HG03066 (cell line): Measurements from ENCODE around the gene CHGA.

Experiments
- ATAC-seq: cut with Tn5 transposase; IDR thresholded peaks from one replicate; pipeline ENCODE4 v1.9.1; 2021; ENCODE audit warnings: low read depth; ENCODE audit not compliant: unreplicated experiment

CHGA gene

GRCh38 chr14:92974541-92975345, 51.8 kb downstream of the CHGA start:
- no peak for ATAC-seq

- ATAC-seq: no peak
Measured at GRCh38 chr14:92976268-92976667, 53.3 kb downstream of the CHGA start.

- no peak for ATAC-seq
Measured at GRCh38 chr14:92978229-92979021, 55.5 kb downstream of the CHGA start.

GRCh38 chr14:92980866-92981265, 57.9 kb downstream of the CHGA start:
- ATAC-seq: no peak

GRCh38 chr14:92981726-92982125, 58.8 kb downstream of the CHGA start:
- no peak for ATAC-seq

GRCh38 chr14:92982956-92983355, 60.0 kb downstream of the CHGA start:
- no peak for ATAC-seq

- ATAC-seq: no peak
Measured at GRCh38 chr14:92984082-92984788, 61.3 kb downstream of the CHGA start.
